Neural cell (in vitro differentiated cells): ENCODE measurements around the gene STMP1.

Experiments used
- EZH2 ChIP-seq: fragments of 200-600, 300-800 bp; shearing (Covaris generic), sonication (generic); IDR thresholded peaks from 2 replicates; pipeline ENCODE4 v1.6.1; 2014; ENCODE audit warnings: antibody characterized with exemption, low read length, borderline replicate concordance, mild to moderate bottlenecking; ENCODE audit not compliant: insufficient read depth, poor library complexity, severe bottlenecking
- MXI1 ChIP-seq: fragments of 450-650 bp; conservative IDR thresholded peaks from 2 replicates; pipeline ENCODE4 v1.6.1; 2014; ENCODE audit warnings: antibody characterized with exemption, mild to moderate bottlenecking; ENCODE audit not compliant: poor library complexity, severe bottlenecking
- RAD21 ChIP-seq: fragments of 450-650 bp; conservative IDR thresholded peaks from 2 replicates; pipeline ENCODE4 v1.6.1; 2014; ENCODE audit warnings: antibody characterized with exemption, mild to moderate bottlenecking, moderate library complexity
- TAF1 ChIP-seq: IDR thresholded peaks from 2 replicates; pipeline ENCODE4 v1.6.1; 2012; ENCODE audit warnings: low read depth
- TF ChIP-seq, protein P1 (sequence below): fragments of 450-650 bp; IDR thresholded peaks from 2 replicates; pipeline ENCODE4 v1.5.1; 2014; ENCODE audit warnings: antibody characterized with exemption, mild to moderate bottlenecking, moderate library complexity; ENCODE audit not compliant: poor library complexity, severe bottlenecking
- TF ChIP-seq, protein P2 (sequence below): IDR thresholded peaks from 2 replicates; pipeline ENCODE4 v1.6.1; 2012; ENCODE audit warnings: borderline replicate concordance

DNA sequence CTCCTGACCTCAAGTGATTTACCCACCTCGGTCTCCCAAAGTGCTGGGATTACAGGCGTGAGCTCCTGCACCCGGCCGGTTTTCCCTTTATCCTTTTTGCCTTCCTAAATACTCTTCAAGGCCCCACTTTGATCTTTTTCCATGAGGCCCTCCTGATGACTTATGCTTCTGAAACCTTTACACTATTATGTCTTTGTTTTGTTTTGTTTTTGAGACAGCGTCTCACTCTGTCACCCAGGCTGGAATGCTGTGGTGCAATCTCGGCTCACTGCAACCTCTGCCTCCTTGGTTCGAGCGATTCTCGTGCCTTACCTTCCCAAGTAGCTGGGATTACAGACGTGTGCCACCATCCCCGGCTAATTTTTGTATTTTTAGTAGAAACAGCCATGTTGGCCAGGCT lies 3.8 kb downstream of the STMP1 start:
- TF ChIP-seq, protein P1, sequence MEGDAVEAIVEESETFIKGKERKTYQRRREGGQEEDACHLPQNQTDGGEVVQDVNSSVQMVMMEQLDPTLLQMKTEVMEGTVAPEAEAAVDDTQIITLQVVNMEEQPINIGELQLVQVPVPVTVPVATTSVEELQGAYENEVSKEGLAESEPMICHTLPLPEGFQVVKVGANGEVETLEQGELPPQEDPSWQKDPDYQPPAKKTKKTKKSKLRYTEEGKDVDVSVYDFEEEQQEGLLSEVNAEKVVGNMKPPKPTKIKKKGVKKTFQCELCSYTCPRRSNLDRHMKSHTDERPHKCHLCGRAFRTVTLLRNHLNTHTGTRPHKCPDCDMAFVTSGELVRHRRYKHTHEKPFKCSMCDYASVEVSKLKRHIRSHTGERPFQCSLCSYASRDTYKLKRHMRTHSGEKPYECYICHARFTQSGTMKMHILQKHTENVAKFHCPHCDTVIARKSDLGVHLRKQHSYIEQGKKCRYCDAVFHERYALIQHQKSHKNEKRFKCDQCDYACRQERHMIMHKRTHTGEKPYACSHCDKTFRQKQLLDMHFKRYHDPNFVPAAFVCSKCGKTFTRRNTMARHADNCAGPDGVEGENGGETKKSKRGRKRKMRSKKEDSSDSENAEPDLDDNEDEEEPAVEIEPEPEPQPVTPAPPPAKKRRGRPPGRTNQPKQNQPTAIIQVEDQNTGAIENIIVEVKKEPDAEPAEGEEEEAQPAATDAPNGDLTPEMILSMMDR, result no peak
- TF ChIP-seq EZH2 (no peak), TAF1 (no peak), MXI1 (no peak), RAD21 (no peak)
- TF ChIP-seq, protein P2, sequence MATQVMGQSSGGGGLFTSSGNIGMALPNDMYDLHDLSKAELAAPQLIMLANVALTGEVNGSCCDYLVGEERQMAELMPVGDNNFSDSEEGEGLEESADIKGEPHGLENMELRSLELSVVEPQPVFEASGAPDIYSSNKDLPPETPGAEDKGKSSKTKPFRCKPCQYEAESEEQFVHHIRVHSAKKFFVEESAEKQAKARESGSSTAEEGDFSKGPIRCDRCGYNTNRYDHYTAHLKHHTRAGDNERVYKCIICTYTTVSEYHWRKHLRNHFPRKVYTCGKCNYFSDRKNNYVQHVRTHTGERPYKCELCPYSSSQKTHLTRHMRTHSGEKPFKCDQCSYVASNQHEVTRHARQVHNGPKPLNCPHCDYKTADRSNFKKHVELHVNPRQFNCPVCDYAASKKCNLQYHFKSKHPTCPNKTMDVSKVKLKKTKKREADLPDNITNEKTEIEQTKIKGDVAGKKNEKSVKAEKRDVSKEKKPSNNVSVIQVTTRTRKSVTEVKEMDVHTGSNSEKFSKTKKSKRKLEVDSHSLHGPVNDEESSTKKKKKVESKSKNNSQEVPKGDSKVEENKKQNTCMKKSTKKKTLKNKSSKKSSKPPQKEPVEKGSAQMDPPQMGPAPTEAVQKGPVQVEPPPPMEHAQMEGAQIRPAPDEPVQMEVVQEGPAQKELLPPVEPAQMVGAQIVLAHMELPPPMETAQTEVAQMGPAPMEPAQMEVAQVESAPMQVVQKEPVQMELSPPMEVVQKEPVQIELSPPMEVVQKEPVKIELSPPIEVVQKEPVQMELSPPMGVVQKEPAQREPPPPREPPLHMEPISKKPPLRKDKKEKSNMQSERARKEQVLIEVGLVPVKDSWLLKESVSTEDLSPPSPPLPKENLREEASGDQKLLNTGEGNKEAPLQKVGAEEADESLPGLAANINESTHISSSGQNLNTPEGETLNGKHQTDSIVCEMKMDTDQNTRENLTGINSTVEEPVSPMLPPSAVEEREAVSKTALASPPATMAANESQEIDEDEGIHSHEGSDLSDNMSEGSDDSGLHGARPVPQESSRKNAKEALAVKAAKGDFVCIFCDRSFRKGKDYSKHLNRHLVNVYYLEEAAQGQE, result no peak
